H9 (cell line): ENCODE data around the gene WFIKKN2. TPM values are rescaled to one million over a fixed set of nuclear protein-coding genes. Genes with fewer than 3 reads are reported as not detected.

ENCODE experiments used
- DNase-seq: peaks from one replicate; pipeline ENCODE4 v3.0.0-alpha.2; 2017
- H2AFZ ChIP-seq: one replicate; pipeline ENCODE4 v1.6.1; 2013; ENCODE audit warnings: mild to moderate bottlenecking, low read length, control low read depth, moderate library complexity
- H2AK5ac ChIP-seq: 2 replicates; pipeline ENCODE4 v1.6.1; 2013; ENCODE audit warnings: low read length, control low read depth, mixed read lengths; ENCODE audit not compliant: insufficient read length
- H2BK120ac ChIP-seq: one replicate; pipeline ENCODE4 v1.6.1; 2013; ENCODE audit warnings: low read depth, mild to moderate bottlenecking, low read length, control low read depth, inconsistent platforms; ENCODE audit not compliant: poor library complexity, severe bottlenecking
- H2BK12ac ChIP-seq: 2 replicates; pipeline ENCODE4 v1.6.1; 2013; ENCODE audit warnings: low read length, control low read depth, mixed read lengths, low read depth; ENCODE audit not compliant: insufficient read length
- H2BK15ac ChIP-seq: 2 replicates; pipeline ENCODE4 v1.6.1; 2013; ENCODE audit warnings: low read depth, low read length, control low read depth
- H2BK20ac ChIP-seq: one replicate; pipeline ENCODE4 v1.6.1; 2013; ENCODE audit warnings: low read depth, mild to moderate bottlenecking, low read length, control low read depth, inconsistent platforms; ENCODE audit not compliant: poor library complexity, severe bottlenecking
- H2BK5ac ChIP-seq: 2 replicates; pipeline ENCODE4 v1.6.1; 2013; ENCODE audit warnings: low read length, control low read depth, mixed read lengths; ENCODE audit not compliant: insufficient read length
- H3K14ac ChIP-seq: 2 replicates; pipeline ENCODE4 v1.6.1; 2013; ENCODE audit warnings: low read length, control low read depth; ENCODE audit not compliant: insufficient read depth
- H3K18ac ChIP-seq: 2 replicates; pipeline ENCODE4 v1.6.1; 2013; ENCODE audit warnings: low read depth, mild to moderate bottlenecking, mixed read lengths, low read length, control low read depth; ENCODE audit not compliant: insufficient read length
- H3K23ac ChIP-seq: 2 replicates; pipeline ENCODE4 v1.6.1; 2013; ENCODE audit warnings: low read length, control low read depth, mixed read lengths, low read depth; ENCODE audit not compliant: insufficient read length
- H3K23me2 ChIP-seq: 2 replicates; pipeline ENCODE4 v1.6.1; 2013; ENCODE audit warnings: low read depth, mild to moderate bottlenecking, mixed read lengths, low read length, control low read depth; ENCODE audit not compliant: insufficient read length, poor library complexity, severe bottlenecking
- H3K27ac ChIP-seq: 2 replicates; pipeline ENCODE4 v1.5.1; 2013; ENCODE audit warnings: low read length, control low read depth, mixed read lengths, low read depth; ENCODE audit not compliant: insufficient read length
- H3K27me3 ChIP-seq: 2 replicates; pipeline ENCODE4 v1.6.1; 2013; ENCODE audit warnings: low read length, control low read depth, inconsistent platforms; ENCODE audit not compliant: insufficient read depth
- H3K4ac ChIP-seq: 2 replicates; pipeline ENCODE4 v1.6.1; 2013; ENCODE audit warnings: low read depth, mild to moderate bottlenecking, control low read depth, inconsistent platforms, low read length, moderate library complexity
- H3K4me1 ChIP-seq: 2 replicates; pipeline ENCODE4 v1.6.1; 2013; ENCODE audit warnings: low read length, control low read depth, inconsistent platforms; ENCODE audit not compliant: insufficient read depth
- H3K4me2 ChIP-seq: 2 replicates; pipeline ENCODE4 v1.6.1; 2013; ENCODE audit warnings: low read length, control low read depth, mixed read lengths; ENCODE audit not compliant: insufficient read length, insufficient read depth
- H3K56ac ChIP-seq: 2 replicates; pipeline ENCODE4 v1.6.1; 2013; ENCODE audit warnings: low read depth, mild to moderate bottlenecking, mixed read lengths, low read length, control low read depth; ENCODE audit not compliant: insufficient read length
- H3K79me1 ChIP-seq: 2 replicates; pipeline ENCODE4 v1.6.1; 2013; ENCODE audit warnings: low read depth, mild to moderate bottlenecking, moderate library complexity, low read length, control low read depth, inconsistent platforms; ENCODE audit not compliant: insufficient read depth, poor library complexity, severe bottlenecking
- H3K79me2 ChIP-seq: 2 replicates; pipeline ENCODE4 v1.6.1; 2013; ENCODE audit warnings: low read length, control low read depth, inconsistent platforms; ENCODE audit not compliant: insufficient read depth
- H3K9ac ChIP-seq: 2 replicates; pipeline ENCODE4 v1.6.1; 2013; ENCODE audit warnings: low read length, control low read depth, mixed read lengths; ENCODE audit not compliant: insufficient read length; ENCODE audit errors: extremely low read depth
- H3K9me3 ChIP-seq: one replicate; pipeline ENCODE4 v1.6.1; 2013; ENCODE audit warnings: low read depth, low read length, inconsistent platforms; ENCODE audit not compliant: control insufficient read depth
- H3T11ph ChIP-seq: one replicate; pipeline ENCODE4 v1.6.1; 2013; ENCODE audit warnings: mild to moderate bottlenecking, low read length, control low read depth, inconsistent platforms
- H4K20me1 ChIP-seq: one replicate; pipeline ENCODE4 v1.6.1; 2013; ENCODE audit not compliant: control insufficient read depth, insufficient read length, insufficient read depth
- H4K5ac ChIP-seq: 2 replicates; pipeline ENCODE4 v1.6.1; 2013; ENCODE audit warnings: low read depth, mild to moderate bottlenecking, mixed read lengths, low read length, control low read depth; ENCODE audit not compliant: insufficient read length
- H4K8ac ChIP-seq: replicated peaks from 2 replicates; pipeline ENCODE4 v1.6.1; 2013; ENCODE audit warnings: low read length, control low read depth, mixed read lengths, low read depth; ENCODE audit not compliant: insufficient read length
- H4K91ac ChIP-seq: 2 replicates; pipeline ENCODE4 v1.6.1; 2013; ENCODE audit warnings: low read depth, mild to moderate bottlenecking, moderate library complexity, mixed read lengths, low read length, control low read depth; ENCODE audit not compliant: insufficient read length
- H3K27ac Mint-ChIP-seq, 3 experiments: 2 replicates in 2 of 3; 3 replicates in 1 of 3; pipeline ENCODE4 v1.8.0; 2020 to 2021; ENCODE audit warnings: mixed read lengths in 3 of 3, mild to moderate bottlenecking in 1 of 3, moderate library complexity in 1 of 3
- H3K27me3 Mint-ChIP-seq: 2 replicates; pipeline ENCODE4 v1.8.0; 2021; ENCODE audit warnings: low read depth, mild to moderate bottlenecking, moderate library complexity, mixed read lengths
- H3K36me3 Mint-ChIP-seq, 3 experiments: 2 replicates in 2 of 3; 3 replicates in 1 of 3; pipeline ENCODE4 v1.8.0; 2020 to 2021; ENCODE audit warnings: low read depth in 3 of 3, mixed read lengths in 3 of 3; ENCODE audit not compliant: insufficient read depth in 1 of 3
- H3K4me1 Mint-ChIP-seq, 2 experiments: 2 replicates each; pipeline ENCODE4 v1.8.0; 2020; ENCODE audit warnings: mixed read lengths in 2 of 2
- H3K4me3 Mint-ChIP-seq, 2 experiments: 2 replicates in 1 of 2; 3 replicates in 1 of 2; pipeline ENCODE4 v1.8.0; 2020 to 2021; ENCODE audit warnings: mild to moderate bottlenecking in 2 of 2, mixed read lengths in 2 of 2, moderate library complexity in 1 of 2
- H3K9me3 Mint-ChIP-seq, 2 experiments: 2 replicates in 1 of 2; 3 replicates in 1 of 2; pipeline ENCODE4 v1.8.0; 2020; ENCODE audit warnings: mild to moderate bottlenecking in 2 of 2, mixed read lengths in 2 of 2, moderate library complexity in 1 of 2
- total RNA-seq: library from RNA; stranded (reverse); gene quantifications from 2 replicates; pipeline ENCODE4 v1.2.1, GENCODE V29; 2021
- TF ChIP-seq, protein P1 (sequence below): fragments of 200-600 bp; sonication (generic); conservative IDR thresholded peaks from 3 replicates; pipeline ENCODE4 v1.8.0; 2021; ENCODE audit warnings: antibody characterized with exemption, mild to moderate bottlenecking

The WFIKKN2 gene
- total RNA-seq, 1 experiment from 2014 or later = 1.1 TPM

GRCh38 chr17:50825188-50825587 lies 10.2 kb upstream of the WFIKKN2 start:
- Mint-ChIP-seq H3K27me3 (peaks cover 4% of the 10 kb centered on the region), H3K36me3 (no peaks in the 10 kb centered on the region; a peak in 1 of 7 replicates), H3K4me3 (no peak overlapping the region), H3K9me3 (no peaks in the 10 kb centered on the region), H3K27ac (no peak overlapping the region), H3K4me1 (peaks cover 22 to 23% of the 10 kb centered on the region in 2 experiments)
- no peak overlapping the region for H3K56ac ChIP-seq
- no peak overlapping the region for H3K14ac ChIP-seq
- no peak overlapping the region for H2BK5ac ChIP-seq
- no peak overlapping the region for H4K8ac ChIP-seq
- no peak overlapping the region for H2AK5ac ChIP-seq
- no peak overlapping the region for H3K9ac ChIP-seq
- no peak overlapping the region for H4K5ac ChIP-seq
- no peak overlapping the region for H3K27ac ChIP-seq
- no peak overlapping the region for H3K23ac ChIP-seq
- H3K79me2 ChIP-seq = no peaks in the 10 kb centered on the region
- no peaks in the 10 kb centered on the region for H3K9me3 ChIP-seq
- H3K18ac ChIP-seq = no peak overlapping the region
- H3K4me2 ChIP-seq = no peak overlapping the region
- TF ChIP-seq, protein P1, sequence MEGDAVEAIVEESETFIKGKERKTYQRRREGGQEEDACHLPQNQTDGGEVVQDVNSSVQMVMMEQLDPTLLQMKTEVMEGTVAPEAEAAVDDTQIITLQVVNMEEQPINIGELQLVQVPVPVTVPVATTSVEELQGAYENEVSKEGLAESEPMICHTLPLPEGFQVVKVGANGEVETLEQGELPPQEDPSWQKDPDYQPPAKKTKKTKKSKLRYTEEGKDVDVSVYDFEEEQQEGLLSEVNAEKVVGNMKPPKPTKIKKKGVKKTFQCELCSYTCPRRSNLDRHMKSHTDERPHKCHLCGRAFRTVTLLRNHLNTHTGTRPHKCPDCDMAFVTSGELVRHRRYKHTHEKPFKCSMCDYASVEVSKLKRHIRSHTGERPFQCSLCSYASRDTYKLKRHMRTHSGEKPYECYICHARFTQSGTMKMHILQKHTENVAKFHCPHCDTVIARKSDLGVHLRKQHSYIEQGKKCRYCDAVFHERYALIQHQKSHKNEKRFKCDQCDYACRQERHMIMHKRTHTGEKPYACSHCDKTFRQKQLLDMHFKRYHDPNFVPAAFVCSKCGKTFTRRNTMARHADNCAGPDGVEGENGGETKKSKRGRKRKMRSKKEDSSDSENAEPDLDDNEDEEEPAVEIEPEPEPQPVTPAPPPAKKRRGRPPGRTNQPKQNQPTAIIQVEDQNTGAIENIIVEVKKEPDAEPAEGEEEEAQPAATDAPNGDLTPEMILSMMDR = no peak
- no peak overlapping the region for H3T11ph ChIP-seq
- H2BK120ac ChIP-seq = no peak overlapping the region
- no peak overlapping the region for H4K91ac ChIP-seq
- H4K20me1 ChIP-seq = no peaks in the 10 kb centered on the region
- no peak overlapping the region for H2BK20ac ChIP-seq
- H3K23me2 ChIP-seq = peaks cover 3% of the 10 kb centered on the region
- no peak for DNase-seq
- H2BK12ac ChIP-seq = no peak overlapping the region
- H2AFZ ChIP-seq = no peak overlapping the region
- H3K27me3 ChIP-seq = no peaks in the 10 kb centered on the region
- no peaks in the 10 kb centered on the region for H3K79me1 ChIP-seq
- H2BK15ac ChIP-seq = no peak overlapping the region
- H3K4ac ChIP-seq = no peak overlapping the region
- H3K4me1 ChIP-seq = peaks cover 6% of the 10 kb centered on the region; the same call in 1 of the 2 replicates
